22Rv1 (cell line): Measurements from ENCODE around the gene GJA9.

ENCODE experiments used
- ZFX ChIP-seq: fragments of 450-650 bp; IDR thresholded peaks from 2 replicates; pipeline ENCODE4 v1.6.1; 2017; ENCODE audit warnings: antibody characterized with exemption, borderline replicate concordance
- TF ChIP-seq, protein P1 (sequence below): fragments of 450-650 bp; IDR thresholded peaks from 2 replicates; pipeline ENCODE4 v1.5.1; 2017; ENCODE audit warnings: mild to moderate bottlenecking

DNA sequence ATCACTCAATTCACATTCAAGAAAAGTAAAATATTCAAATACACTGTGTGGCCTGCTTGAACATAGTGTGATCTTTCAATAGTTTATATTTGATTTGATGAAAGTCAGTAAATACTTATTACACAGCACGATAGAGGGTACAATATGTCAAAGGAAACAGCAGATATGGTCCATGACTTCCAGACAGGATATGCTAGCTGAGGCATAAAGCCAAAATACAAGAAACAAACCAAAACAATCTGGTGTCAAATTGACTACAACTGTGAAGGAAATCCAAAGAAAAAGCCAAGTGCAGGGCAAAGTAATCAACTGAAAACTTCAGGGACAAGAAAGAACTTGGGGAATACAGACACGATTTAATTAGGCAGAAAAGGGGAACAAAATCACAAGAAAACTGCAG is 41.1 kb downstream of the GJA9 start:
- TF ChIP-seq, protein P1, sequence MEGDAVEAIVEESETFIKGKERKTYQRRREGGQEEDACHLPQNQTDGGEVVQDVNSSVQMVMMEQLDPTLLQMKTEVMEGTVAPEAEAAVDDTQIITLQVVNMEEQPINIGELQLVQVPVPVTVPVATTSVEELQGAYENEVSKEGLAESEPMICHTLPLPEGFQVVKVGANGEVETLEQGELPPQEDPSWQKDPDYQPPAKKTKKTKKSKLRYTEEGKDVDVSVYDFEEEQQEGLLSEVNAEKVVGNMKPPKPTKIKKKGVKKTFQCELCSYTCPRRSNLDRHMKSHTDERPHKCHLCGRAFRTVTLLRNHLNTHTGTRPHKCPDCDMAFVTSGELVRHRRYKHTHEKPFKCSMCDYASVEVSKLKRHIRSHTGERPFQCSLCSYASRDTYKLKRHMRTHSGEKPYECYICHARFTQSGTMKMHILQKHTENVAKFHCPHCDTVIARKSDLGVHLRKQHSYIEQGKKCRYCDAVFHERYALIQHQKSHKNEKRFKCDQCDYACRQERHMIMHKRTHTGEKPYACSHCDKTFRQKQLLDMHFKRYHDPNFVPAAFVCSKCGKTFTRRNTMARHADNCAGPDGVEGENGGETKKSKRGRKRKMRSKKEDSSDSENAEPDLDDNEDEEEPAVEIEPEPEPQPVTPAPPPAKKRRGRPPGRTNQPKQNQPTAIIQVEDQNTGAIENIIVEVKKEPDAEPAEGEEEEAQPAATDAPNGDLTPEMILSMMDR: no peak
- TF ChIP-seq ZFX: no peak
